H9 (cell line): ENCODE results near the gene FHIP1B. TPM values are rescaled to one million over a fixed set of nuclear protein-coding genes. Genes with fewer than 3 reads are reported as not detected.

Experiments
- DNase-seq: peaks from one replicate; pipeline ENCODE4 v3.0.0-alpha.2; 2017
- H2AFZ ChIP-seq: one replicate; pipeline ENCODE4 v1.6.1; 2013; ENCODE audit warnings: mild to moderate bottlenecking, low read length, control low read depth, moderate library complexity
- H2AK5ac ChIP-seq: 2 replicates; pipeline ENCODE4 v1.6.1; 2013; ENCODE audit warnings: low read length, control low read depth, mixed read lengths; ENCODE audit not compliant: insufficient read length
- H2BK120ac ChIP-seq: one replicate; pipeline ENCODE4 v1.6.1; 2013; ENCODE audit warnings: low read depth, mild to moderate bottlenecking, low read length, control low read depth, inconsistent platforms; ENCODE audit not compliant: poor library complexity, severe bottlenecking
- H2BK12ac ChIP-seq: 2 replicates; pipeline ENCODE4 v1.6.1; 2013; ENCODE audit warnings: low read length, control low read depth, mixed read lengths, low read depth; ENCODE audit not compliant: insufficient read length
- H2BK15ac ChIP-seq: 2 replicates; pipeline ENCODE4 v1.6.1; 2013; ENCODE audit warnings: low read depth, low read length, control low read depth
- H2BK20ac ChIP-seq: one replicate; pipeline ENCODE4 v1.6.1; 2013; ENCODE audit warnings: low read depth, mild to moderate bottlenecking, low read length, control low read depth, inconsistent platforms; ENCODE audit not compliant: poor library complexity, severe bottlenecking
- H2BK5ac ChIP-seq: 2 replicates; pipeline ENCODE4 v1.6.1; 2013; ENCODE audit warnings: low read length, control low read depth, mixed read lengths; ENCODE audit not compliant: insufficient read length
- H3K14ac ChIP-seq: 2 replicates; pipeline ENCODE4 v1.6.1; 2013; ENCODE audit warnings: low read length, control low read depth; ENCODE audit not compliant: insufficient read depth
- H3K18ac ChIP-seq: 2 replicates; pipeline ENCODE4 v1.6.1; 2013; ENCODE audit warnings: low read depth, mild to moderate bottlenecking, mixed read lengths, low read length, control low read depth; ENCODE audit not compliant: insufficient read length
- H3K23ac ChIP-seq: 2 replicates; pipeline ENCODE4 v1.6.1; 2013; ENCODE audit warnings: low read length, control low read depth, mixed read lengths, low read depth; ENCODE audit not compliant: insufficient read length
- H3K23me2 ChIP-seq: 2 replicates; pipeline ENCODE4 v1.6.1; 2013; ENCODE audit warnings: low read depth, mild to moderate bottlenecking, mixed read lengths, low read length, control low read depth; ENCODE audit not compliant: insufficient read length, poor library complexity, severe bottlenecking
- H3K27ac ChIP-seq: 2 replicates; pipeline ENCODE4 v1.5.1; 2013; ENCODE audit warnings: low read length, control low read depth, mixed read lengths, low read depth; ENCODE audit not compliant: insufficient read length
- H3K27me3 ChIP-seq: 2 replicates; pipeline ENCODE4 v1.6.1; 2013; ENCODE audit warnings: low read length, control low read depth, inconsistent platforms; ENCODE audit not compliant: insufficient read depth
- H3K4ac ChIP-seq: 2 replicates; pipeline ENCODE4 v1.6.1; 2013; ENCODE audit warnings: low read depth, mild to moderate bottlenecking, control low read depth, inconsistent platforms, low read length, moderate library complexity
- H3K4me1 ChIP-seq: 2 replicates; pipeline ENCODE4 v1.6.1; 2013; ENCODE audit warnings: low read length, control low read depth, inconsistent platforms; ENCODE audit not compliant: insufficient read depth
- H3K4me2 ChIP-seq: 2 replicates; pipeline ENCODE4 v1.6.1; 2013; ENCODE audit warnings: low read length, control low read depth, mixed read lengths; ENCODE audit not compliant: insufficient read length, insufficient read depth
- H3K56ac ChIP-seq: 2 replicates; pipeline ENCODE4 v1.6.1; 2013; ENCODE audit warnings: low read depth, mild to moderate bottlenecking, mixed read lengths, low read length, control low read depth; ENCODE audit not compliant: insufficient read length
- H3K79me1 ChIP-seq: 2 replicates; pipeline ENCODE4 v1.6.1; 2013; ENCODE audit warnings: low read depth, mild to moderate bottlenecking, moderate library complexity, low read length, control low read depth, inconsistent platforms; ENCODE audit not compliant: insufficient read depth, poor library complexity, severe bottlenecking
- H3K79me2 ChIP-seq: 2 replicates; pipeline ENCODE4 v1.6.1; 2013; ENCODE audit warnings: low read length, control low read depth, inconsistent platforms; ENCODE audit not compliant: insufficient read depth
- H3K9ac ChIP-seq: 2 replicates; pipeline ENCODE4 v1.6.1; 2013; ENCODE audit warnings: low read length, control low read depth, mixed read lengths; ENCODE audit not compliant: insufficient read length; ENCODE audit errors: extremely low read depth
- H3K9me3 ChIP-seq: one replicate; pipeline ENCODE4 v1.6.1; 2013; ENCODE audit warnings: low read depth, low read length, inconsistent platforms; ENCODE audit not compliant: control insufficient read depth
- H3T11ph ChIP-seq: one replicate; pipeline ENCODE4 v1.6.1; 2013; ENCODE audit warnings: mild to moderate bottlenecking, low read length, control low read depth, inconsistent platforms
- H4K20me1 ChIP-seq: one replicate; pipeline ENCODE4 v1.6.1; 2013; ENCODE audit not compliant: control insufficient read depth, insufficient read length, insufficient read depth
- H4K5ac ChIP-seq: 2 replicates; pipeline ENCODE4 v1.6.1; 2013; ENCODE audit warnings: low read depth, mild to moderate bottlenecking, mixed read lengths, low read length, control low read depth; ENCODE audit not compliant: insufficient read length
- H4K8ac ChIP-seq: replicated peaks from 2 replicates; pipeline ENCODE4 v1.6.1; 2013; ENCODE audit warnings: low read length, control low read depth, mixed read lengths, low read depth; ENCODE audit not compliant: insufficient read length
- H4K91ac ChIP-seq: 2 replicates; pipeline ENCODE4 v1.6.1; 2013; ENCODE audit warnings: low read depth, mild to moderate bottlenecking, moderate library complexity, mixed read lengths, low read length, control low read depth; ENCODE audit not compliant: insufficient read length
- H3K27ac Mint-ChIP-seq, 3 experiments: 2 replicates in 2 of 3; 3 replicates in 1 of 3; pipeline ENCODE4 v1.8.0; 2020 to 2021; ENCODE audit warnings: mixed read lengths in 3 of 3, mild to moderate bottlenecking in 1 of 3, moderate library complexity in 1 of 3
- H3K27me3 Mint-ChIP-seq: 2 replicates; pipeline ENCODE4 v1.8.0; 2021; ENCODE audit warnings: low read depth, mild to moderate bottlenecking, moderate library complexity, mixed read lengths
- H3K36me3 Mint-ChIP-seq, 3 experiments: 2 replicates in 2 of 3; 3 replicates in 1 of 3; pipeline ENCODE4 v1.8.0; 2020 to 2021; ENCODE audit warnings: low read depth in 3 of 3, mixed read lengths in 3 of 3; ENCODE audit not compliant: insufficient read depth in 1 of 3
- H3K4me1 Mint-ChIP-seq, 2 experiments: 2 replicates each; pipeline ENCODE4 v1.8.0; 2020; ENCODE audit warnings: mixed read lengths in 2 of 2
- H3K4me3 Mint-ChIP-seq, 2 experiments: 2 replicates in 1 of 2; 3 replicates in 1 of 2; pipeline ENCODE4 v1.8.0; 2020 to 2021; ENCODE audit warnings: mild to moderate bottlenecking in 2 of 2, mixed read lengths in 2 of 2, moderate library complexity in 1 of 2
- H3K9me3 Mint-ChIP-seq, 2 experiments: 2 replicates in 1 of 2; 3 replicates in 1 of 2; pipeline ENCODE4 v1.8.0; 2020; ENCODE audit warnings: mild to moderate bottlenecking in 2 of 2, mixed read lengths in 2 of 2, moderate library complexity in 1 of 2
- CTCF ChIP-seq: fragments of 200-600 bp; sonication (generic); conservative IDR thresholded peaks from 3 replicates; pipeline ENCODE4 v1.8.0; 2021; ENCODE audit warnings: antibody characterized with exemption, mild to moderate bottlenecking
- WGBS: extraction: QIAGEN DNeasy Blood & Tissue Kit; methylation state at CpG from one replicate; pipeline ENCODE4 v1.1.7; 2013; ENCODE audit warnings: missing lambda C conversion rate, low lambda C conversion rate, mixed read lengths; ENCODE audit not compliant: insufficient read length; ENCODE audit errors: extremely low coverage; 5-methylcytosine and 5-hydroxymethylcytosine counted together
- total RNA-seq: library from RNA; stranded (reverse); gene quantifications from 2 replicates; pipeline ENCODE4 v1.2.1, GENCODE V29; 2021

FHIP1B gene
- total RNA-seq, 1 experiment from 2014 or later = 28.5 TPM

- no peaks in the 10 kb centered on the region for H3K79me1 ChIP-seq
- H3K23ac ChIP-seq = no peak overlapping the region
- no peak overlapping the region for H2BK12ac ChIP-seq
- H2AFZ ChIP-seq = no peak overlapping the region
- H4K5ac ChIP-seq = no peak overlapping the region
- H2BK120ac ChIP-seq = no peak overlapping the region
- H3K9me3 ChIP-seq = no peaks in the 10 kb centered on the region
- no CpG with 5 or more reads among the region's 24 CpGs for WGBS
- H3K18ac ChIP-seq = no peak overlapping the region
- peaks cover 13 to 14% of the 10 kb centered on the region in 2 experiments for H3K4me1 Mint-ChIP-seq
- H3K36me3 Mint-ChIP-seq = peaks cover 0 to 21% (median 4%) of the 10 kb centered on the region in 3 experiments; a peak in 4 of 7 replicates
- H3K27ac Mint-ChIP-seq = no peak overlapping the region
- H3K27me3 ChIP-seq = no peaks in the 10 kb centered on the region
- H2AK5ac ChIP-seq = no peak overlapping the region
- no peak overlapping the region for H2BK5ac ChIP-seq
- H3K4me2 ChIP-seq = no peak overlapping the region
- no peak overlapping the region for H3K56ac ChIP-seq
- no peak overlapping the region for H4K8ac ChIP-seq
- no peak overlapping the region for H4K91ac ChIP-seq
- no peak overlapping the region for H3T11ph ChIP-seq
- H4K20me1 ChIP-seq = no peaks in the 10 kb centered on the region
- H3K4me3 Mint-ChIP-seq = no peak overlapping the region
- no peaks in the 10 kb centered on the region for H3K79me2 ChIP-seq
- peaks cover 39% of the 10 kb centered on the region for H3K27me3 Mint-ChIP-seq
- DNase-seq = peak; percentile 52
- H3K4me1 ChIP-seq = no peaks in the 10 kb centered on the region
- no peak overlapping the region for H3K9ac ChIP-seq
- H2BK15ac ChIP-seq = no peak overlapping the region
- no peak overlapping the region for H3K4ac ChIP-seq
- no peak overlapping the region for H2BK20ac ChIP-seq
- H3K14ac ChIP-seq = no peak overlapping the region
- TF ChIP-seq CTCF = peak; percentile 64; the same call in 2 of the 3 replicates
- H3K9me3 Mint-ChIP-seq = no peaks in the 10 kb centered on the region
- no peaks in the 10 kb centered on the region for H3K23me2 ChIP-seq
- H3K27ac ChIP-seq = no peak overlapping the region
Observed at GRCh38 chr11:6269994-6270393, 35.6 kb upstream of the FHIP1B start.
